ENCODE measurements around the gene MBNL1. TPM values are rescaled to one million over a fixed set of nuclear protein-coding genes. Genes with fewer than 3 reads are reported as not detected.

MBNL1 gene
- total RNA-seq, 1 experiment from 2014 or later = 140 TPM

DNA sequence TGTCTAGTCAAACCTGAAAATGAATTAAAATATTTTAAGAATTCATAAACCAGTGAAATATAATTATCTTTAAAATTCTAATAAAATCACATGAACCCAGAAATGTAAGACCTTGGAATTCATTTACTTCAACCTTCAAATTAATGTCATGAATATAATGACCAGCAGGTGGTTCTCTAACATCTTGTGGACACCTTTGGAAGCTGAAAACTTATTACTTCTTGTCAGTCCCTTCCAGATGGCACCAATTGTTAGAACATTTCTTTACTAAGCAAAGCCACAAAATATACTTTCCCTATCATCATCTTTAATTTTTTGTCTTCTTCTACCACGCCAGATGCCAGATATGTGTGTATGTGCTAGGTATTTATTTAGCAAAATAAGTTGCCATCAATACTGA, 240.0 kb downstream of the MBNL1 start:
- ChIA-PET CTCF (no interaction called here), POLR2A (no interaction called here)
- no peak overlapping the region for H3K27ac ChIP-seq (ENCODE audit: low read length)
- H3K27me3 ChIP-seq (ENCODE audit: control insufficient read depth, insufficient read depth, low read length) = peaks cover 3% of the 10 kb centered on the region; the same call in 1 of the 2 replicates
- BruUV-seq (replicated peaks) = no TSS peak
- no peak overlapping the region for H3K4me3 ChIP-seq (ENCODE audit: low read depth in 2 of 2, low read length in 2 of 2)
- no peak for DNase-seq (ENCODE audit: low read depth, low spot score)
- no peaks in the 10 kb centered on the region for H3K9me3 ChIP-seq (ENCODE audit: control insufficient read depth, insufficient read depth, low read depth, low read length)
- ATAC-seq = no peak
- no peaks in the 10 kb centered on the region for H3K4me1 ChIP-seq (ENCODE audit: control insufficient read depth, insufficient read depth, low read length)
- in situ Hi-C loops (cut with HindIII; ENCODE audit: low pct_unique_long_range_greater_than_20kb, low sequenced_read_pairs) = no loop called here
- H3K36me3 ChIP-seq (ENCODE audit: control insufficient read depth, insufficient read depth, low read length) = no peaks in the 10 kb centered on the region
- TF ChIP-seq, protein P1, sequence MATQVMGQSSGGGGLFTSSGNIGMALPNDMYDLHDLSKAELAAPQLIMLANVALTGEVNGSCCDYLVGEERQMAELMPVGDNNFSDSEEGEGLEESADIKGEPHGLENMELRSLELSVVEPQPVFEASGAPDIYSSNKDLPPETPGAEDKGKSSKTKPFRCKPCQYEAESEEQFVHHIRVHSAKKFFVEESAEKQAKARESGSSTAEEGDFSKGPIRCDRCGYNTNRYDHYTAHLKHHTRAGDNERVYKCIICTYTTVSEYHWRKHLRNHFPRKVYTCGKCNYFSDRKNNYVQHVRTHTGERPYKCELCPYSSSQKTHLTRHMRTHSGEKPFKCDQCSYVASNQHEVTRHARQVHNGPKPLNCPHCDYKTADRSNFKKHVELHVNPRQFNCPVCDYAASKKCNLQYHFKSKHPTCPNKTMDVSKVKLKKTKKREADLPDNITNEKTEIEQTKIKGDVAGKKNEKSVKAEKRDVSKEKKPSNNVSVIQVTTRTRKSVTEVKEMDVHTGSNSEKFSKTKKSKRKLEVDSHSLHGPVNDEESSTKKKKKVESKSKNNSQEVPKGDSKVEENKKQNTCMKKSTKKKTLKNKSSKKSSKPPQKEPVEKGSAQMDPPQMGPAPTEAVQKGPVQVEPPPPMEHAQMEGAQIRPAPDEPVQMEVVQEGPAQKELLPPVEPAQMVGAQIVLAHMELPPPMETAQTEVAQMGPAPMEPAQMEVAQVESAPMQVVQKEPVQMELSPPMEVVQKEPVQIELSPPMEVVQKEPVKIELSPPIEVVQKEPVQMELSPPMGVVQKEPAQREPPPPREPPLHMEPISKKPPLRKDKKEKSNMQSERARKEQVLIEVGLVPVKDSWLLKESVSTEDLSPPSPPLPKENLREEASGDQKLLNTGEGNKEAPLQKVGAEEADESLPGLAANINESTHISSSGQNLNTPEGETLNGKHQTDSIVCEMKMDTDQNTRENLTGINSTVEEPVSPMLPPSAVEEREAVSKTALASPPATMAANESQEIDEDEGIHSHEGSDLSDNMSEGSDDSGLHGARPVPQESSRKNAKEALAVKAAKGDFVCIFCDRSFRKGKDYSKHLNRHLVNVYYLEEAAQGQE (IDR thresholded peaks at IDR 0.05; ENCODE audit: insufficient read depth in 1 of 2, low read depth in 2 of 2, low read length in 1 of 2) = no peak
- no peak for TF ChIP-seq SIN3A (IDR thresholded peaks at IDR 0.05; ENCODE audit: borderline replicate concordance, insufficient read depth, low read depth, low read length)
- TF ChIP-seq POLR2AphosphoS5 (IDR thresholded peaks at IDR 0.05; ENCODE audit: low read depth, low read length) = no peak
- TF ChIP-seq, protein P2, sequence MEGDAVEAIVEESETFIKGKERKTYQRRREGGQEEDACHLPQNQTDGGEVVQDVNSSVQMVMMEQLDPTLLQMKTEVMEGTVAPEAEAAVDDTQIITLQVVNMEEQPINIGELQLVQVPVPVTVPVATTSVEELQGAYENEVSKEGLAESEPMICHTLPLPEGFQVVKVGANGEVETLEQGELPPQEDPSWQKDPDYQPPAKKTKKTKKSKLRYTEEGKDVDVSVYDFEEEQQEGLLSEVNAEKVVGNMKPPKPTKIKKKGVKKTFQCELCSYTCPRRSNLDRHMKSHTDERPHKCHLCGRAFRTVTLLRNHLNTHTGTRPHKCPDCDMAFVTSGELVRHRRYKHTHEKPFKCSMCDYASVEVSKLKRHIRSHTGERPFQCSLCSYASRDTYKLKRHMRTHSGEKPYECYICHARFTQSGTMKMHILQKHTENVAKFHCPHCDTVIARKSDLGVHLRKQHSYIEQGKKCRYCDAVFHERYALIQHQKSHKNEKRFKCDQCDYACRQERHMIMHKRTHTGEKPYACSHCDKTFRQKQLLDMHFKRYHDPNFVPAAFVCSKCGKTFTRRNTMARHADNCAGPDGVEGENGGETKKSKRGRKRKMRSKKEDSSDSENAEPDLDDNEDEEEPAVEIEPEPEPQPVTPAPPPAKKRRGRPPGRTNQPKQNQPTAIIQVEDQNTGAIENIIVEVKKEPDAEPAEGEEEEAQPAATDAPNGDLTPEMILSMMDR (IDR thresholded peaks at IDR 0.05) = peak; percentile 34; the same call in 1 of the 2 replicates
- intact Hi-C loops (cut with micrococcal nuclease; ENCODE audit: unreplicated experiment) = no loop called here

DNA sequence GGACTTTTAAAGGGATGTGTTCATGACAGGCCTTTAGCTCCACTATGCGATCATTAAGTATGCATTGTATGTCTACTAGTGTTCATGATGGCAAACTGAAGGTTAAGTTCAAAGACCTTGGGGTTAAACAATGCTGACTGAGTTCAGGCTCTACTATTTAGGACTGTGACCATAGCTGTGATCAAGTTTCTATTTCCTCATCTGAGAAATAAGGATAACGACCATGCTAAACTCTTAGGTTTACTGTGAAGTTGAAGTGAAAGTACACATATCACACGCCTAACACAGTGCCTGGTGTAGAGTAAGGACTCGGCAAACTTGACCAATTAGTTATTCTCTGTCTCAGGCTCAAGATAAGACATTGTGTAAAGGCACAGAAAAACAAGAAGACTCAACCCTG, 243.2 kb downstream of the MBNL1 start:
- H3K9me3 ChIP-seq (ENCODE audit: control insufficient read depth, insufficient read depth, low read depth, low read length) = no peaks in the 10 kb centered on the region
- H3K4me1 ChIP-seq (ENCODE audit: control insufficient read depth, insufficient read depth, low read length) = no peaks in the 10 kb centered on the region
- no peak overlapping the region for H3K27ac ChIP-seq (ENCODE audit: low read length)
- no peak overlapping the region for H3K4me3 ChIP-seq (ENCODE audit: low read depth in 2 of 2, low read length in 2 of 2)
- ChIA-PET POLR2A (interaction anchor here (0.6 kb wide), 2 partner anchors 165 to 402 kb away, joined by 5 read pairs; no protein-coding TSS in a partner anchor), CTCF (no interaction called here)
- in situ Hi-C loops (cut with HindIII; ENCODE audit: low pct_unique_long_range_greater_than_20kb, low sequenced_read_pairs) = no loop called here
- intact Hi-C loops (cut with micrococcal nuclease; ENCODE audit: unreplicated experiment) = no loop called here
- no peak for DNase-seq (ENCODE audit: low read depth, low spot score)
- TF ChIP-seq POLR2AphosphoS5 (IDR thresholded peaks at IDR 0.05; ENCODE audit: low read depth, low read length) (no peak), TCF7L2 (IDR thresholded peaks at IDR 0.05; ENCODE audit: low read depth, low read length) (no peak)
- peaks cover 6% of the 10 kb centered on the region; the same call in 1 of the 2 replicates for H3K27me3 ChIP-seq (ENCODE audit: control insufficient read depth, insufficient read depth, low read length)
- H3K36me3 ChIP-seq (ENCODE audit: control insufficient read depth, insufficient read depth, low read length) = no peaks in the 10 kb centered on the region
- no TSS peak for BruUV-seq (replicated peaks)
- no peak for ATAC-seq

DNA sequence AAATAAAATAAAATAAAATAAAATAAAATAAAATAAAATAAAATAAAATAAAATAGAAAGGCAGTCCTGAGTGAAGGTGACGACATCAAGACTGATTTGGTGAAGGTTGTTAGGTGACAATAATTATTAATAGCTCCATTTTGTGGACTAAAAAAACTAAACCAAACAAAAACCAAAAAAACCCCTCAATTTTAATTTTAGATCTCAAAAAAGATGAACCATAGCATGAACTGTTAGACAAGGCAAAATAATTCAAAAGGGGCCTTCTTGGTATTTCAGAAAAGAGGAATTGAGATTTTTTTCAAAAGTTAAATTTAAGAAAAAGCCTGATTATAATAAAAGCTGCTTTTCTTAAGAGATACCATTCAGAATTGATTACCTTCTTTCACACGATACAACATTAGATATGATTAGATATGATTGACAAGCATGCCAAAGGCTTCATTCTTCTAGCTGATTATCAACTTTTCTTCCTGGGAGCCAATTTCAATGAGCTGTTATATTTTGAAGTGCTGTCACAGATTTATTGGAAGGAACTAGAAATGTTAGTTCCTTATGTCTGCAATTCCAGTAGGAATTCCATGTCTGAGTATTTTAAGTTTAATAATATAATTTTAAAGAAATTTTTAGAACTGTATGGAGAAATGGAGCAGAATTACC, 244.7 kb downstream of the MBNL1 start:
- TF ChIP-seq SIN3A (IDR thresholded peaks at IDR 0.05; ENCODE audit: borderline replicate concordance, insufficient read depth, low read depth, low read length) (no peak), POLR2AphosphoS5 (IDR thresholded peaks at IDR 0.05; ENCODE audit: low read depth, low read length) (no peak), TCF7L2 (IDR thresholded peaks at IDR 0.05; ENCODE audit: low read depth, low read length) (no peak)
- TF ChIP-seq, protein P1 (IDR thresholded peaks at IDR 0.05; ENCODE audit: insufficient read depth in 1 of 2, low read depth in 2 of 2, low read length in 1 of 2) = no peak
- TF ChIP-seq, protein P2 (IDR thresholded peaks at IDR 0.05) = no peak
- no peak overlapping the region for H3K27ac ChIP-seq (ENCODE audit: low read length)
- no peaks in the 10 kb centered on the region for H3K36me3 ChIP-seq (ENCODE audit: control insufficient read depth, insufficient read depth, low read length)
- ChIA-PET POLR2A (no interaction called here), CTCF (no interaction called here)
- H3K27me3 ChIP-seq (ENCODE audit: control insufficient read depth, insufficient read depth, low read length) = peaks cover 6% of the 10 kb centered on the region; the same call in 1 of the 2 replicates
- DNase-seq (ENCODE audit: low read depth, low spot score) = no peak
- no peaks in the 10 kb centered on the region for H3K9me3 ChIP-seq (ENCODE audit: control insufficient read depth, insufficient read depth, low read depth, low read length)
- no peaks in the 10 kb centered on the region for H3K4me1 ChIP-seq (ENCODE audit: control insufficient read depth, insufficient read depth, low read length)
- BruUV-seq (replicated peaks) = no TSS peak
- ATAC-seq = no peak
- in situ Hi-C loops (cut with HindIII; ENCODE audit: low pct_unique_long_range_greater_than_20kb, low sequenced_read_pairs) = no loop called here
- intact Hi-C loops (cut with micrococcal nuclease; ENCODE audit: unreplicated experiment) = no loop called here
- H3K4me3 ChIP-seq (ENCODE audit: low read depth in 2 of 2, low read length in 2 of 2) = no peak overlapping the region

Data from Panc1 (cell line).